H9 (cell line): ENCODE data around the gene GAL3ST3. TPM values are rescaled to one million over a fixed set of nuclear protein-coding genes. Genes with fewer than 3 reads are reported as not detected.
"Not testable (repeated sequence)": the region's sequence is repeated elsewhere in the genome, so short reads cannot be mapped to it uniquely, and the experiment has no call there.

Experiments used
- DNase-seq: peaks from one replicate; pipeline ENCODE4 v3.0.0-alpha.2; 2017
- H2AFZ ChIP-seq: one replicate; pipeline ENCODE4 v1.6.1; 2013; ENCODE audit warnings: mild to moderate bottlenecking, low read length, control low read depth, moderate library complexity
- H2AK5ac ChIP-seq: 2 replicates; pipeline ENCODE4 v1.6.1; 2013; ENCODE audit warnings: low read length, control low read depth, mixed read lengths; ENCODE audit not compliant: insufficient read length
- H2BK120ac ChIP-seq: one replicate; pipeline ENCODE4 v1.6.1; 2013; ENCODE audit warnings: low read depth, mild to moderate bottlenecking, low read length, control low read depth, inconsistent platforms; ENCODE audit not compliant: poor library complexity, severe bottlenecking
- H2BK12ac ChIP-seq: 2 replicates; pipeline ENCODE4 v1.6.1; 2013; ENCODE audit warnings: low read length, control low read depth, mixed read lengths, low read depth; ENCODE audit not compliant: insufficient read length
- H2BK15ac ChIP-seq: 2 replicates; pipeline ENCODE4 v1.6.1; 2013; ENCODE audit warnings: low read depth, low read length, control low read depth
- H2BK20ac ChIP-seq: one replicate; pipeline ENCODE4 v1.6.1; 2013; ENCODE audit warnings: low read depth, mild to moderate bottlenecking, low read length, control low read depth, inconsistent platforms; ENCODE audit not compliant: poor library complexity, severe bottlenecking
- H2BK5ac ChIP-seq: 2 replicates; pipeline ENCODE4 v1.6.1; 2013; ENCODE audit warnings: low read length, control low read depth, mixed read lengths; ENCODE audit not compliant: insufficient read length
- H3K14ac ChIP-seq: 2 replicates; pipeline ENCODE4 v1.6.1; 2013; ENCODE audit warnings: low read length, control low read depth; ENCODE audit not compliant: insufficient read depth
- H3K18ac ChIP-seq: 2 replicates; pipeline ENCODE4 v1.6.1; 2013; ENCODE audit warnings: low read depth, mild to moderate bottlenecking, mixed read lengths, low read length, control low read depth; ENCODE audit not compliant: insufficient read length
- H3K23ac ChIP-seq: 2 replicates; pipeline ENCODE4 v1.6.1; 2013; ENCODE audit warnings: low read length, control low read depth, mixed read lengths, low read depth; ENCODE audit not compliant: insufficient read length
- H3K23me2 ChIP-seq: 2 replicates; pipeline ENCODE4 v1.6.1; 2013; ENCODE audit warnings: low read depth, mild to moderate bottlenecking, mixed read lengths, low read length, control low read depth; ENCODE audit not compliant: insufficient read length, poor library complexity, severe bottlenecking
- H3K27ac ChIP-seq: 2 replicates; pipeline ENCODE4 v1.5.1; 2013; ENCODE audit warnings: low read length, control low read depth, mixed read lengths, low read depth; ENCODE audit not compliant: insufficient read length
- H3K27me3 ChIP-seq: 2 replicates; pipeline ENCODE4 v1.6.1; 2013; ENCODE audit warnings: low read length, control low read depth, inconsistent platforms; ENCODE audit not compliant: insufficient read depth
- H3K4ac ChIP-seq: 2 replicates; pipeline ENCODE4 v1.6.1; 2013; ENCODE audit warnings: low read depth, mild to moderate bottlenecking, control low read depth, inconsistent platforms, low read length, moderate library complexity
- H3K4me1 ChIP-seq: 2 replicates; pipeline ENCODE4 v1.6.1; 2013; ENCODE audit warnings: low read length, control low read depth, inconsistent platforms; ENCODE audit not compliant: insufficient read depth
- H3K4me2 ChIP-seq: 2 replicates; pipeline ENCODE4 v1.6.1; 2013; ENCODE audit warnings: low read length, control low read depth, mixed read lengths; ENCODE audit not compliant: insufficient read length, insufficient read depth
- H3K56ac ChIP-seq: 2 replicates; pipeline ENCODE4 v1.6.1; 2013; ENCODE audit warnings: low read depth, mild to moderate bottlenecking, mixed read lengths, low read length, control low read depth; ENCODE audit not compliant: insufficient read length
- H3K79me1 ChIP-seq: 2 replicates; pipeline ENCODE4 v1.6.1; 2013; ENCODE audit warnings: low read depth, mild to moderate bottlenecking, moderate library complexity, low read length, control low read depth, inconsistent platforms; ENCODE audit not compliant: insufficient read depth, poor library complexity, severe bottlenecking
- H3K79me2 ChIP-seq: 2 replicates; pipeline ENCODE4 v1.6.1; 2013; ENCODE audit warnings: low read length, control low read depth, inconsistent platforms; ENCODE audit not compliant: insufficient read depth
- H3K9ac ChIP-seq: 2 replicates; pipeline ENCODE4 v1.6.1; 2013; ENCODE audit warnings: low read length, control low read depth, mixed read lengths; ENCODE audit not compliant: insufficient read length; ENCODE audit errors: extremely low read depth
- H3K9me3 ChIP-seq: one replicate; pipeline ENCODE4 v1.6.1; 2013; ENCODE audit warnings: low read depth, low read length, inconsistent platforms; ENCODE audit not compliant: control insufficient read depth
- H3T11ph ChIP-seq: one replicate; pipeline ENCODE4 v1.6.1; 2013; ENCODE audit warnings: mild to moderate bottlenecking, low read length, control low read depth, inconsistent platforms
- H4K20me1 ChIP-seq: one replicate; pipeline ENCODE4 v1.6.1; 2013; ENCODE audit not compliant: control insufficient read depth, insufficient read length, insufficient read depth
- H4K5ac ChIP-seq: 2 replicates; pipeline ENCODE4 v1.6.1; 2013; ENCODE audit warnings: low read depth, mild to moderate bottlenecking, mixed read lengths, low read length, control low read depth; ENCODE audit not compliant: insufficient read length
- H4K8ac ChIP-seq: replicated peaks from 2 replicates; pipeline ENCODE4 v1.6.1; 2013; ENCODE audit warnings: low read length, control low read depth, mixed read lengths, low read depth; ENCODE audit not compliant: insufficient read length
- H4K91ac ChIP-seq: 2 replicates; pipeline ENCODE4 v1.6.1; 2013; ENCODE audit warnings: low read depth, mild to moderate bottlenecking, moderate library complexity, mixed read lengths, low read length, control low read depth; ENCODE audit not compliant: insufficient read length
- H3K27ac Mint-ChIP-seq, 3 experiments: 2 replicates in 2 of 3; 3 replicates in 1 of 3; pipeline ENCODE4 v1.8.0; 2020 to 2021; ENCODE audit warnings: mixed read lengths in 3 of 3, mild to moderate bottlenecking in 1 of 3, moderate library complexity in 1 of 3
- H3K27me3 Mint-ChIP-seq: 2 replicates; pipeline ENCODE4 v1.8.0; 2021; ENCODE audit warnings: low read depth, mild to moderate bottlenecking, moderate library complexity, mixed read lengths
- H3K36me3 Mint-ChIP-seq, 3 experiments: 2 replicates in 2 of 3; 3 replicates in 1 of 3; pipeline ENCODE4 v1.8.0; 2020 to 2021; ENCODE audit warnings: low read depth in 3 of 3, mixed read lengths in 3 of 3; ENCODE audit not compliant: insufficient read depth in 1 of 3
- H3K4me1 Mint-ChIP-seq, 2 experiments: 2 replicates each; pipeline ENCODE4 v1.8.0; 2020; ENCODE audit warnings: mixed read lengths in 2 of 2
- H3K4me3 Mint-ChIP-seq, 2 experiments: 2 replicates in 1 of 2; 3 replicates in 1 of 2; pipeline ENCODE4 v1.8.0; 2020 to 2021; ENCODE audit warnings: mild to moderate bottlenecking in 2 of 2, mixed read lengths in 2 of 2, moderate library complexity in 1 of 2
- H3K9me3 Mint-ChIP-seq, 2 experiments: 2 replicates in 1 of 2; 3 replicates in 1 of 2; pipeline ENCODE4 v1.8.0; 2020; ENCODE audit warnings: mild to moderate bottlenecking in 2 of 2, mixed read lengths in 2 of 2, moderate library complexity in 1 of 2
- WGBS: extraction: QIAGEN DNeasy Blood & Tissue Kit; methylation state at CpG from one replicate; pipeline ENCODE4 v1.1.7; 2013; ENCODE audit warnings: missing lambda C conversion rate, low lambda C conversion rate, mixed read lengths; ENCODE audit not compliant: insufficient read length; ENCODE audit errors: extremely low coverage; 5-methylcytosine and 5-hydroxymethylcytosine counted together
- total RNA-seq: library from RNA; stranded (reverse); gene quantifications from 2 replicates; pipeline ENCODE4 v1.2.1, GENCODE V29; 2021
- TF ChIP-seq, protein P1 (sequence below): fragments of 200-600 bp; sonication (generic); conservative IDR thresholded peaks from 3 replicates; pipeline ENCODE4 v1.8.0; 2021; ENCODE audit warnings: antibody characterized with exemption, mild to moderate bottlenecking

GAL3ST3 gene
- total RNA-seq, 1 experiment from 2014 or later: 17.2 TPM

DNA sequence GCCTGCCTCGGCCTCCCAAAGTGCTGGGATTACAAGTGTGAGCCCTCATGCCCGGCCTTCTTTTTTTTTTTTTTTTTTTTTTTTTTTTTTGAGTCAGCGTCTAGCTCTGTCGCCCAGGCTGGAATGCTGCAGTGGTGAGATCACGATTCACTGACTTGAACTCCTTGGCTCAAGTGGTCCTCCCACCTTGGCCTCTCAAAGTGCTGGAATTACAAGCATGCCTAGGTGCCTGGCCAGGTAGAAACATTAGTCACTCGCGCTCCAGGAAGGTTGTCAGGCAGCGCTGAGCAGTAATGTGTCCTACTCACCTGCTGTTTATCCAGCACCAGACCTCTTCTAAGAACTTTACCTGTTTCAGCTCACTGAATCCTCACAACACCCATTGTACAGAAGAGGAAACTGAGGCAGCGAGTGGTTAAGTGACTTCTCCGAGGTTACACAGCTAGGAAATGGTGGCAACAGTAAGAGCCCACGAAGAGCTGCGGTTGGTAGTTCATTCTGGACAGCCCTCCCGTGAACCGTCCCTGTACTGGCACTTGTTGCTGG, 37.6 kb downstream of the GAL3ST3 start:
- H3K4ac ChIP-seq: no peak overlapping the region
- peaks cover 4% of the 10 kb centered on the region; the same call in 1 of the 2 replicates for H3K27me3 ChIP-seq
- H2BK5ac ChIP-seq: no peak overlapping the region
- H3K18ac ChIP-seq: no peak overlapping the region
- Mint-ChIP-seq H3K27me3 (no peaks in the 10 kb centered on the region; the same call in 1 of the 2 replicates), H3K36me3 (no peaks in the 10 kb centered on the region), H3K4me1 (peaks cover 16 to 30% of the 10 kb centered on the region in 2 experiments), H3K9me3 (no peaks in the 10 kb centered on the region), H3K27ac (no peak overlapping the region), H3K4me3 (no peak overlapping the region)
- no peaks in the 10 kb centered on the region for H4K20me1 ChIP-seq
- H3T11ph ChIP-seq: no peak overlapping the region
- H3K79me1 ChIP-seq: no peaks in the 10 kb centered on the region
- H3K27ac ChIP-seq: no peak overlapping the region
- WGBS: no CpG with 5 or more reads among the region's 14 CpGs
- no peak overlapping the region for H2BK120ac ChIP-seq
- no peaks in the 10 kb centered on the region for H3K4me1 ChIP-seq
- H2AK5ac ChIP-seq: no peak overlapping the region
- H3K23me2 ChIP-seq: peaks cover 5% of the 10 kb centered on the region
- no peak overlapping the region for H3K23ac ChIP-seq
- no peak overlapping the region for H2BK15ac ChIP-seq
- H3K9ac ChIP-seq: no peak overlapping the region
- no peak overlapping the region for H3K56ac ChIP-seq
- no peaks in the 10 kb centered on the region for H3K9me3 ChIP-seq
- H2AFZ ChIP-seq: no peak overlapping the region
- TF ChIP-seq, protein P1, sequence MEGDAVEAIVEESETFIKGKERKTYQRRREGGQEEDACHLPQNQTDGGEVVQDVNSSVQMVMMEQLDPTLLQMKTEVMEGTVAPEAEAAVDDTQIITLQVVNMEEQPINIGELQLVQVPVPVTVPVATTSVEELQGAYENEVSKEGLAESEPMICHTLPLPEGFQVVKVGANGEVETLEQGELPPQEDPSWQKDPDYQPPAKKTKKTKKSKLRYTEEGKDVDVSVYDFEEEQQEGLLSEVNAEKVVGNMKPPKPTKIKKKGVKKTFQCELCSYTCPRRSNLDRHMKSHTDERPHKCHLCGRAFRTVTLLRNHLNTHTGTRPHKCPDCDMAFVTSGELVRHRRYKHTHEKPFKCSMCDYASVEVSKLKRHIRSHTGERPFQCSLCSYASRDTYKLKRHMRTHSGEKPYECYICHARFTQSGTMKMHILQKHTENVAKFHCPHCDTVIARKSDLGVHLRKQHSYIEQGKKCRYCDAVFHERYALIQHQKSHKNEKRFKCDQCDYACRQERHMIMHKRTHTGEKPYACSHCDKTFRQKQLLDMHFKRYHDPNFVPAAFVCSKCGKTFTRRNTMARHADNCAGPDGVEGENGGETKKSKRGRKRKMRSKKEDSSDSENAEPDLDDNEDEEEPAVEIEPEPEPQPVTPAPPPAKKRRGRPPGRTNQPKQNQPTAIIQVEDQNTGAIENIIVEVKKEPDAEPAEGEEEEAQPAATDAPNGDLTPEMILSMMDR: no peak
- no peaks in the 10 kb centered on the region for H3K79me2 ChIP-seq
- H4K8ac ChIP-seq: no peak overlapping the region
- H2BK20ac ChIP-seq: no peak overlapping the region
- no peak overlapping the region for H3K14ac ChIP-seq
- H2BK12ac ChIP-seq: no peak overlapping the region
- no peak overlapping the region for H4K5ac ChIP-seq
- peak overlapping the region; percentile 38 for H3K4me2 ChIP-seq
- H4K91ac ChIP-seq: no peak overlapping the region
- DNase-seq: peak; percentile 71

DNA sequence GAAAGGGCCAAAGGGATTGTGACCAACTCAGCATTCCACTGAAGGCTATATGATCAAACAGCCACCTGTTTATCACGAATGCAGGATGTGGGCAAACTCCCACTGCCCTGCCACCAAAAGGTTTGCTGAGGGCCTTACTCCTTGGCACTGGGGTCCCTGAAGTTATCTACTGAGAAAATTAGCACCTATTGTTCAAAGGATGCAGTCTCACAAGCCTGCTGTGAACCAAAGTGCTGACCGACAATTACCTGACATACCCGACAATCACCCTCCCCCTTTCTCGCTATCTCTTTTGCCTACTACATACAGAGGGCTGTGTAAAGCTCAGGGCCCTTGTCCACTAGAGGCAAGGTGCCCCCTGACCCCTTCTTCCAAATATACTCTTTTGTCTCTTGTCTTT, 38.9 kb downstream of the GAL3ST3 start:
- not testable (repeated sequence) for H3K27me3 Mint-ChIP-seq, H3T11ph ChIP-seq, H2BK12ac ChIP-seq, H3K79me1 ChIP-seq, H3K27me3 ChIP-seq, H3K9ac ChIP-seq, H3K18ac ChIP-seq, H3K27ac Mint-ChIP-seq, H3K9me3 Mint-ChIP-seq, H3K27ac ChIP-seq, H2BK15ac ChIP-seq, H3K4me2 ChIP-seq, H3K9me3 ChIP-seq, H3K79me2 ChIP-seq, H2BK120ac ChIP-seq, H2AFZ ChIP-seq, H4K91ac ChIP-seq, H3K23ac ChIP-seq, H4K8ac ChIP-seq, H2AK5ac ChIP-seq, H4K5ac ChIP-seq, H3K56ac ChIP-seq, H2BK20ac ChIP-seq, H3K4me3 Mint-ChIP-seq, H3K14ac ChIP-seq, H3K4me1 ChIP-seq, H3K4ac ChIP-seq, H2BK5ac ChIP-seq, DNase-seq, H3K23me2 ChIP-seq, H4K20me1 ChIP-seq
- Mint-ChIP-seq H3K4me1 (peaks cover 16 to 30% of the 10 kb centered on the region in 2 experiments), H3K36me3 (peaks cover 0 to 11% (median 3%) of the 10 kb centered on the region in 3 experiments; a peak in 4 of 7 replicates)
- WGBS: no CpG with 5 or more reads among the region's 4 CpGs
